ENCODE results near the gene SCAMP5. TPM values are rescaled to one million over a fixed set of nuclear protein-coding genes. Genes with fewer than 3 reads are reported as not detected.

The SCAMP5 gene
- total RNA-seq, 2 experiments from 2014 or later, result 3.9 to 4.5 TPM

DNA sequence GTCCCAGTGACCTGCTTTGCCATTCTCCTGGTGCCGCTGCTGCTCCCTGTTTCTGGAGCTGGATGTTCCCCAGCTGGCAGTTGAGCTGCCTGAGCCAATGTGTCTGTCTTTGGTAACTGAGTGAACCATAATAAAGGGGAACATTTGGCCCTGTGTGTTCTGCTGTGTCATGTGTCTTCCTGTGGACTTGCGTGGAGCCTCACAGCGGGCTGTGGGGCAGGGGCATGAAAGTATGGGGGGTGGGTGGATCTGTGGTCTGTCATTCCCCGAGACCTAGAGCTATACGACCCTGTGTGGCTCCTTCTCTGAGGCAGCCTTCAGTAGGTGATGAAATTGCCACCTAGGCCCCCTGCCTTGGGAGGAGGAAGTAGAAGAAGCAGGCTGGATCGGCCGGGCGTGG is 26.0 kb downstream of the SCAMP5 start:
- intact Hi-C loops (cut with DNase I, micrococcal nuclease), result loop anchor here (5.0 to 10.0 kb wide), 3 partner anchors 324 to 663 kb away; partner anchors contain the start of genes EDC3 (in 1 of the 2) and SIN3A (in 1 of the 2)
- H3K27me3 Mint-ChIP-seq, result no peaks in the 10 kb centered on the region
- no peaks in the 10 kb centered on the region for H3K9me3 Mint-ChIP-seq (ENCODE audit: low read depth)
- CTCF ChIA-PET, result no interaction called here
- ATAC-seq (no peak), DNase-seq (no peak)
- peaks cover 13% of the 10 kb centered on the region for H3K4me1 Mint-ChIP-seq
- POLR2A ChIA-PET, result interaction anchor here (0.6 kb wide), 1 partner anchor 187 kb away, joined by 4 read pairs; no protein-coding TSS in a partner anchor
- no peak overlapping the region for H3K4me3 Mint-ChIP-seq
- H3K36me3 Mint-ChIP-seq (ENCODE audit: low read depth), result no peaks in the 10 kb centered on the region
- H3K27ac Mint-ChIP-seq, result no peak overlapping the region

DNA sequence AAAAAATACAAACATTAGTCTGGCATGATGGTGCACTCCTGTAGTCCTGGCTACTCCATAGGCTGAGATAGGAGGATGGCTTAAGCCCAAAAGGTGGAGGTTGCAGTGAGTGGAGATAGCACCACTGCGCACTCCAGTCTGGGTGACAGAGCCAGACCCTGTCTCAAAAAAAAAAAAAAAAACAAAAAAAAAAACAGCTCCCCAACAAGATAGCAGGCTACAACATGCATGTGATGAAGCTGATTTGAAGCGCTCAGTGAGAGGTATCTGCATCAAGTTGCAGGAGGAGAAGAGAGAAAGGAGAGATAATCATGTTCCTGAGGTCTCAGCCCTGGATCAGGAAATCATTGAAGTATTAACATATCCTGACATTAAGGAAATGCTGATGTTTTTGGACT is 27.4 kb downstream of the SCAMP5 start:
- H3K27ac Mint-ChIP-seq, result no peak overlapping the region
- H3K4me1 Mint-ChIP-seq, result peaks cover 13% of the 10 kb centered on the region
- H3K9me3 Mint-ChIP-seq (ENCODE audit: low read depth), result no peaks in the 10 kb centered on the region
- ChIA-PET POLR2A (interaction anchor here (0.7 to 1.2 kb wide), 4 partner anchors 8 to 181 kb away, joined by 3 to 10 read pairs (median 6); partner anchors contain the start of genes C15orf39 and SCAMP5), CTCF (interaction anchor here (0.6 to 1.3 kb wide), 5 partner anchors 27 to 584 kb away, joined by 3 to 8 read pairs (median 4); partner anchors contain the start of genes C15orf39 and SCAMP5)
- H3K27me3 Mint-ChIP-seq, result no peaks in the 10 kb centered on the region
- no peak for ATAC-seq
- no peak for DNase-seq
- H3K36me3 Mint-ChIP-seq (ENCODE audit: low read depth), result no peaks in the 10 kb centered on the region
- peak overlapping the region; percentile 89 for H3K4me3 Mint-ChIP-seq
- intact Hi-C loops (cut with DNase I, micrococcal nuclease), result loop anchor here (1.0 to 10.0 kb wide), 15 partner anchors 27 to 662 kb away; partner anchors contain the start of genes SIN3A (in 2 of the 2), COX5A (in 1 of the 2), EDC3 (in 1 of the 2) and IMP3 (in 1 of the 2)

DNA sequence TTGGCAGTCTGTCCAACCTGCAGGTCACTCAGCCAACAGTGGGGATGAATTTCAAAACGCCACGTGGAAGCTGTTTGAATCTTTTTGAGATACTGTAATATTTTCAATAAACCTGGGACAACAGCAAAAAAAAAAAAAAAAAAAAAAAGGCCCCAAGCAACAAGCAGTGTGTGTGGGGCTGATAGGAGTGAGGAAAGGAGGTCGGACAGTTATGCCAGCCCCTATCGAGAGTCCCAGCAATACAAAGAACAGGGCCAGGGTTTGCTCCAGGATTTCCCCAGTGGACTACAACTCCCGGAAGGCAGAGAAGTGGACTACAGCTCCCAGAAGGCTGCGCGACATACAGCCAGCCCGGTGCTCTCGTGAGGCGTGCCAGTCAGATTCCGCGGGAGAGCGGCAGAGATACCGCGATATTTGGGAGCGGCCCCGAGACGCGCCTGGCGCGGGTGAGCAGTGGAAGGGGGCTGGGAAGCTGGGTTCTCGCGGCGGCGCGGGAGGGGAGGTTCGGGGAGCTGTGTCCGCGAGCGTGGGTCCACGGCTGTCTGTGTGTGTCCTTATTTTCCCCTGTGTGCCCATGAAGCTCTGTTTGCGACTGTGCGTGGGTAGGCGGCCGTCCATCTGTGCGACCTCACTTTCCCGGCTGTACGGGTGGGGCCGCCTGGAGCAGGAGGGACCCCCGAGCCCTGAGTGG is 28.0 kb downstream of the SCAMP5 start, which contains the start of gene PPCDC:
PPCDC (plus strand) TSS at position 410 of the 691 bp plus-strand sequence. CDS start 4,729 bp downstream, outside the sequence.
- ChIA-PET POLR2A (interaction anchor here (0.6 to 1.2 kb wide), 7 partner anchors 8 to 181 kb away, joined by 3 to 10 read pairs (median 6); partner anchors contain the start of genes C15orf39, COX5A and SCAMP5), CTCF (interaction anchor here (0.5 to 1.3 kb wide), 11 partner anchors 9 to 585 kb away, joined by 3 to 12 read pairs (median 4); partner anchors contain the start of genes C15orf39 and SCAMP5)
- Mint-ChIP-seq H3K27ac (peak within 1 kb of the TSS; percentile 95), H3K4me3 (peak within 1 kb of the TSS; percentile 89), H3K9me3 (ENCODE audit: low read depth) (no peaks in the 10 kb centered on the region), H3K4me1 (peaks cover 13% of the 10 kb centered on the region), H3K27me3 (no peaks in the 10 kb centered on the region), H3K36me3 (ENCODE audit: low read depth) (no peaks in the 10 kb centered on the region)
- ATAC-seq, result peak; percentile 100
- DNase-seq, result peak; percentile 97
- intact Hi-C loops (cut with DNase I, micrococcal nuclease), result loop anchor here (1.0 to 10.0 kb wide), 15 partner anchors 28 to 661 kb away; partner anchors contain the start of genes SIN3A (in 2 of the 2), COX5A (in 1 of the 2), EDC3 (in 1 of the 2) and IMP3 (in 1 of the 2)

DNA sequence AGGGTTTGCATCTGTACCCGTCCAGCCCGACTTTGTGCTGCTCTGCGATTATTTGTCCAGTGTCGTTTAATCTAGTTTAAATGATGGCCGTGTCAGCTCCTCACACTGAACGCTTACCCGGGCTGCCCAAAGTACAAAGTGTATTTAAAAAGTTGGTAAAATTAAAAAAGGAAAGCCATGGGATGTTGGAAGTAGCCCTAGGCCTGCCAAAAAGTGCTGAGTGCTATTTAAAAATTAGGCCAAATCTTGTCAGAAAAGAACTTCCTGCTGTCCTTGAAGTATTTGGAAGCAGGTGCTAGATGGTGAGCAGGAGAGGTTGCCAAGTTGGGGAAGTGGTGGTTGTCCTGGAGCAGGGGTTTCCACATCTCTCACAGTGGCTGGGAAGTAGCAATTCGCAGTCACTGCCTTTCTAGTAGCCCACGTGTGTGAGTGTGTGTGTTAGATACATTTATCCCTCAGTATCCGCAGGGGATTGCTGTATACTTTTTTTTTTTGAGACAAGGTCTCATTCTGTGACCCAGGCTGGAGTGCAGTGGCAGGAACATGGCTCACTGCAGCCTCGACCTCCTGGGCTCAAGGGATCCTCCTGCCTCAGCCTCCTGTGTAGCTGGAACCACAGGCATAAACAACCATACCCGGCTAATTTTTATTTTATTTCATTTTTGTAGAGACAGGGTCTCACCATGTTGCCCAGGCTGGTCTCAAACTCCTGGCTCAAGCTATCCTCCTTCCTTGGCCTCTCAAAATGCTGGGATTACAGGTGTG is 28.7 kb downstream of the SCAMP5 start:
- Mint-ChIP-seq H3K27me3 (no peaks in the 10 kb centered on the region), H3K36me3 (ENCODE audit: low read depth) (no peaks in the 10 kb centered on the region), H3K27ac (peak overlapping the region; percentile 95), H3K4me1 (peaks cover 13% of the 10 kb centered on the region), H3K9me3 (ENCODE audit: low read depth) (no peaks in the 10 kb centered on the region), H3K4me3 (peak overlapping the region; percentile 89)
- intact Hi-C loops (cut with DNase I, micrococcal nuclease), result loop anchor here (1.0 to 10.0 kb wide), 15 partner anchors 29 to 661 kb away; partner anchors contain the start of genes SIN3A (in 2 of the 2), COX5A (in 1 of the 2), EDC3 (in 1 of the 2) and IMP3 (in 1 of the 2)
- POLR2A ChIA-PET, result interaction anchor here (0.6 to 1.2 kb wide), 6 partner anchors 9 to 180 kb away, joined by 4 to 10 read pairs (median 6); partner anchors contain the start of genes COX5A and SCAMP5
- DNase-seq (peak; percentile 25), ATAC-seq (no peak)
- CTCF ChIA-PET, result interaction anchor here (0.5 to 1.8 kb wide), 12 partner anchors 9 to 408 kb away, joined by 3 to 13 read pairs (median 4); partner anchors contain the start of gene C15orf39

DNA sequence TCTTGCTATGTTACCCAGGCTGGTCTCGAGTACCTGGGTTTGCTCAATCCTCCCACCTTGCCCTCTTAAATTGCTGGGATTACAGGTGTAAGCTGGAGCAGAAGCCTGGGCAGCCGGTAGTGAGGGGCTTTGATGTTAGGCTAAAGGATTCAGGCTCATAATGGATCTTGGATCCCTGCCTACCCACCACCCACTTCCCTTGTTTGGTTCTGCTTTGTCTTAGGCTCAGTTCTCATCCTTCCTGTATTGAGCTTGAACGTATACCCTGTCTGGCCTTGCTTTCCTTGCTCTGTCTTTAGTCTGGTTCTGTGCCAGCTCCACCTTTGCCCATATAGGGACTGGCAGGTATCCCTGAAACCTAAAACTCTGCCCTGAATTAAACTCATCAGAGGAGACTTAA is 29.7 kb downstream of the SCAMP5 start:
- ATAC-seq, result no peak
- peak overlapping the region; percentile 70 for H3K27ac Mint-ChIP-seq

DNA sequence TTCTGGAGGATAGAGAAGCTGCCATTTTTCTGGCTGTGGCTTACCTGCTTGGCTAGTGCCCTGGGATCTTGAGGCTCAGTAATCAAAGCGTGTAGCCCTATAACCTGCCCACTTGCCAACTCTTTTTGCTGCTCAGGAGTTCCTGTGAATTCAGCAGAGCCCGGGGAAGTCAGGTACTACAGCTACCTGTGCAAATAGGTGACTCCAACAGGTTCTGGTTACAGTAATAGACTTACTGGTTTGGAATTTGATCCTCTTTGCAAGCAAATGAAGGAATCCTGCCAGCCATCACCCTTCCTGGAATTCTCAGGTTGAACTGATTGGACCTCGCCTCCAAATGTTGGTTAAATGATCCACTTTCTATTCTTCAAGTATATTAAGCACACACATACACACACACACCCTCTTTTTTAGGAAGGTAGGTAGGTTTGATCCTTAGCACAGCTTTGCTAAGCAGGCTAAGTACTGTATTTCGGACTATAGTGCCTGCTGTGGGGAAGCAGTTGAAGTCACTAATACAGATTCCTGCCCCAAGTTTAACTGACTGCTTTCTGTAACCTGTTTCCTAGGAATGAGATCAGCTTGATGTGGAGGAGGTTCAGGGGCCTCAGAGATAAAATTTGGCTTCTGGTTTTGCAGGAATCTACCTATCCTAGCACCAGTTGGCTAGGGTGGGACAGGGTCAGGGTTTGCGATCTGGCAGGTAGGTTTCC is 30.3 kb downstream of the SCAMP5 start:
- H3K27ac Mint-ChIP-seq, result no peak overlapping the region
- POLR2A ChIA-PET, result interaction anchor here (0.8 to 0.9 kb wide), 2 partner anchors 30 to 69 kb away, joined by 3 to 4 read pairs; partner anchors contain the start of gene SCAMP5

More for the DNA sequence above, 29.7 kb downstream of the SCAMP5 start:
- H3K36me3 Mint-ChIP-seq (ENCODE audit: low read depth), result peaks cover 3% of the 10 kb centered on the region
- H3K4me1 Mint-ChIP-seq, result peaks cover 18% of the 10 kb centered on the region
- H3K4me3 Mint-ChIP-seq, result peak overlapping the region; percentile 89
- no peaks in the 10 kb centered on the region for H3K9me3 Mint-ChIP-seq (ENCODE audit: low read depth)
- no peak for DNase-seq
- intact Hi-C loops (cut with DNase I, micrococcal nuclease), result loop anchor here in 1 of 2 experiments (5.0 to 10.0 kb wide), 2 partner anchors 247 to 660 kb away; no protein-coding TSS in a partner anchor
- ChIA-PET POLR2A (interaction anchor here (0.8 to 0.9 kb wide), 2 partner anchors 30 to 68 kb away, joined by 3 to 4 read pairs; partner anchors contain the start of gene SCAMP5), CTCF (interaction anchor here (0.7 to 2.3 kb wide), 6 partner anchors 10 to 179 kb away, joined by 3 to 13 read pairs (median 3); partner anchors contain the start of gene C15orf39)
- H3K27me3 Mint-ChIP-seq, result no peaks in the 10 kb centered on the region

DNA sequence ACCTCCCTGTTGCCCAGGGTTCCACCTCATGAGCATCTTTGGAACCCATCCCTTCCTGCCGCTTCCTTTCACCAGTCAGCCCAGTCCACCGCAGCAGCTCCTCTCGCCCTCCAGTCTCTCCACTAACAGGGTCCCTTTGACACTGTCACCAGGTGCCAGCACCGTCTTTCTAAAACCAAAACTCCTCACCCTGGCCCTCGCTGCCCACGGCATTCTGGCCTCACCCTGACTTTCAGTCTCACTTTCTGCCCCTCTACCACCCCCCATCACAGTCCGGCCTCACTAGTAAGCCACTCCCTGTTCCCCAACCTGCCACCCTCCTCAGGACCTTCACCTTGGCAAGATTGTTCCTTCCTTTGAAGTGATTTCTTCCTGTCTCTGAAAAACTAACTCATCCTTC is 32.2 kb downstream of the SCAMP5 start:
- no peak for ATAC-seq
- H3K4me3 Mint-ChIP-seq, result no peak overlapping the region
- no peaks in the 10 kb centered on the region for H3K27me3 Mint-ChIP-seq
- peaks cover 21% of the 10 kb centered on the region for H3K4me1 Mint-ChIP-seq
- intact Hi-C loops (cut with DNase I, micrococcal nuclease), result loop anchor here in 1 of 2 experiments (5.0 to 10.0 kb wide), 2 partner anchors 245 to 657 kb away; no protein-coding TSS in a partner anchor
- no peak for DNase-seq
- POLR2A ChIA-PET, result interaction anchor here (0.5 to 1.5 kb wide), 2 partner anchors 176 to 184 kb away, joined by 3 to 7 read pairs; no protein-coding TSS in a partner anchor
- H3K27ac Mint-ChIP-seq, result peak overlapping the region; percentile 16
- CTCF ChIA-PET, result interaction anchor here (0.7 to 6.8 kb wide), 2 partner anchors 55 to 177 kb away, joined by 3 to 64 read pairs; no protein-coding TSS in a partner anchor
- no peaks in the 10 kb centered on the region for H3K9me3 Mint-ChIP-seq (ENCODE audit: low read depth)
- peaks cover 7% of the 10 kb centered on the region for H3K36me3 Mint-ChIP-seq (ENCODE audit: low read depth)

More for the DNA sequence above, 30.3 kb downstream of the SCAMP5 start:
- intact Hi-C loops (cut with DNase I, micrococcal nuclease), result loop anchor here in 1 of 2 experiments (5.0 to 10.0 kb wide), 2 partner anchors 247 to 659 kb away; no protein-coding TSS in a partner anchor
- H3K36me3 Mint-ChIP-seq (ENCODE audit: low read depth), result peaks cover 6% of the 10 kb centered on the region
- DNase-seq (no peak), ATAC-seq (no peak)
- peak overlapping the region; percentile 89 for H3K4me3 Mint-ChIP-seq
- no peaks in the 10 kb centered on the region for H3K9me3 Mint-ChIP-seq (ENCODE audit: low read depth)
- H3K4me1 Mint-ChIP-seq, result peaks cover 18% of the 10 kb centered on the region
- CTCF ChIA-PET, result interaction anchor here (0.6 to 6.8 kb wide), 6 partner anchors 30 to 214 kb away, joined by 3 to 64 read pairs (median 6); partner anchors contain the start of gene C15orf39
- no peaks in the 10 kb centered on the region for H3K27me3 Mint-ChIP-seq

DNA sequence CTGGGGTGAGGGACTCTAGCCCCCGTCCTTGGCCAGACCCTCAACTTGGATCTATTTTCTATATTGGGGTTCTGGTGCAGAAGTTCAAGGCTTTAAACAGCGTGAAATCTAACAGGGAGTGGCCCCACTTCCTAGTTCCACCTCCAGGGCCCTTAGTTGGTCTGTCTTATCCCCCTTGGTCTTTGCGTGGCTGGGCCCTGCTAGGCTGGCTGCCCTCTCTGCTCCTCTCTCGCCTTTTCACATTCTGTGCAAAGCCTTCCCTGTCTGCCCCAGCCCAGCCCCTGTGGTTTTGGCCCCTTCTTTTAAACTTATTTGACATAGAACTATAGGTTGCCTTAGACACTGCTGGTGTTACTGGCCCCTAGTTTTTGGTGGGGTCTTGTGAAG is 33.6 kb downstream of the SCAMP5 start:
- peaks cover 19% of the 10 kb centered on the region for H3K4me1 Mint-ChIP-seq
- ATAC-seq (peak; percentile 24), DNase-seq (no peak)
- no peaks in the 10 kb centered on the region for H3K27me3 Mint-ChIP-seq
- H3K27ac Mint-ChIP-seq, result no peak overlapping the region
- CTCF ChIA-PET, result interaction anchor here (0.6 to 6.8 kb wide), 14 partner anchors 10 to 484 kb away, joined by 3 to 64 read pairs (median 3); partner anchors contain the start of gene C15orf39
- H3K9me3 Mint-ChIP-seq (ENCODE audit: low read depth), result no peaks in the 10 kb centered on the region
- intact Hi-C loops (cut with DNase I, micrococcal nuclease), result loop anchor here (1.0 to 10.0 kb wide), 4 partner anchors 175 to 656 kb away; no protein-coding TSS in a partner anchor
- no peak overlapping the region for H3K4me3 Mint-ChIP-seq
- peaks cover 12% of the 10 kb centered on the region for H3K36me3 Mint-ChIP-seq (ENCODE audit: low read depth)
- POLR2A ChIA-PET, result interaction anchor here (0.6 to 1.3 kb wide), 2 partner anchors 175 to 425 kb away, joined by 3 to 7 read pairs; no protein-coding TSS in a partner anchor

DNA sequence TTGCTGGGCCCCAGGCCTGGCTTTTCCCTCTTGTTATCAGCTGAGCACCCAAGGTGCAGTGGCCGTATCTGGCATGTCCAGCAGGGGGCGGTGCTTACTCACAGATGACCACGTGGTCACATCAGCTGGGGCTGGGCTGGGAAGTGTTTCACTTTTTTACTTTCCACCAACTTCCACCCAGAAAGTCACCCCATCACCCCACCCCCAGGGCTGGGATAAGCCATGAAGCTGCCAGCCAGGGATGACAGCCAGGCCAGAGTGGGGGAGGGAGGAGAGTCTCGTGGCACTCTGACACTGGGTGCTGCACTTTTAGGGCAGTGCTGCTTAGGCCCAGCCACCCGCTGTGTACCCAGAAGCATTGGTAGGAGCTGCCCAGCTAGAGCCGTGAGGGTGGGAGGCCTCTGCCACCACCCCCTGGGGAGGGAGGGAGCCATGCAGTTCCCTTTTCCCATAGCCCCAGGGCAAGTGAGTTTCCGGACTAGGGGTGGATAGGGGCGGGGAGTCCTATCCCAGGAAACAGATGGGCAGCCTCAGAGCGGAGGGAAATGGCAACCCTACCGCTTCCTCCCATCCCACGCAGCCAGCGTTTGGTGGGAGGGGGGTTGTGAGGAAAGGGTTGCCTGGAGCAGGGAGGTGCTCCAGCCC is 34.1 kb downstream of the SCAMP5 start:
- peaks cover 15% of the 10 kb centered on the region for H3K4me1 Mint-ChIP-seq
- no peak overlapping the region for H3K27ac Mint-ChIP-seq
- H3K36me3 Mint-ChIP-seq (ENCODE audit: low read depth), result peaks cover 12% of the 10 kb centered on the region
- ATAC-seq (peak; percentile 92), DNase-seq (peak; percentile 94)
- no peaks in the 10 kb centered on the region for H3K27me3 Mint-ChIP-seq
- ChIA-PET CTCF (interaction anchor here (0.6 to 6.8 kb wide), 17 partner anchors 10 to 1037 kb away, joined by 3 to 64 read pairs (median 3); partner anchors contain the start of gene C15orf39), POLR2A (interaction anchor here (0.6 to 1.3 kb wide), 2 partner anchors 175 to 425 kb away, joined by 3 to 7 read pairs; no protein-coding TSS in a partner anchor)
- H3K4me3 Mint-ChIP-seq, result no peak overlapping the region
- no peaks in the 10 kb centered on the region for H3K9me3 Mint-ChIP-seq (ENCODE audit: low read depth)
- intact Hi-C loops (cut with DNase I, micrococcal nuclease), result loop anchor here (1.0 to 10.0 kb wide), 4 partner anchors 175 to 655 kb away; no protein-coding TSS in a partner anchor
